NCI-H187 (cell line): Measurements from ENCODE around the gene OSER1.
"Not testable (repeated sequence)": the region's sequence is repeated elsewhere in the genome, so short reads cannot be mapped to it uniquely, and the experiment has no call there.

Source experiments
- DNase-seq, 2 experiments: peaks; one replicate each; lab custom pipeline; 2025; lab: John Stamatoyannopoulos, UW

OSER1 gene

DNA sequence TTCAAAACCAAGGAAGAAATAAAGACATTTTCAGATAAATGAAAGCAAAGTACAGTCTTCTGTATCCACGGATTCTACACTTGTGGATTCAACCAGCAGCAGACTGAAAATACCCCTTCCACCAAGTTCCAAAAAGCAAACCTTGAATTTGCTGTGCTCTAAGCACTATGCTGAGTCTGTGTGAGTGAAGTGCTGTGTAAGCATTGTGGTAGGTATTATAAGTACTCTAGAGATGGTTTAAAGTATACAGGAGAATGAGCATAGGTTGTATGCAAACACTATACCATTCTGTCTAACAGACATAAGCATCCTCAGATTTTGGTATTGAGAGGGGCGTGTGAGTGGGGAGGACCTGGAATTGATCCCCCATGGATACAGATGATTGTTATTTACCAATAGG lies 9.6 kb downstream of the OSER1 start:
- DNase-seq: no peak

DNA sequence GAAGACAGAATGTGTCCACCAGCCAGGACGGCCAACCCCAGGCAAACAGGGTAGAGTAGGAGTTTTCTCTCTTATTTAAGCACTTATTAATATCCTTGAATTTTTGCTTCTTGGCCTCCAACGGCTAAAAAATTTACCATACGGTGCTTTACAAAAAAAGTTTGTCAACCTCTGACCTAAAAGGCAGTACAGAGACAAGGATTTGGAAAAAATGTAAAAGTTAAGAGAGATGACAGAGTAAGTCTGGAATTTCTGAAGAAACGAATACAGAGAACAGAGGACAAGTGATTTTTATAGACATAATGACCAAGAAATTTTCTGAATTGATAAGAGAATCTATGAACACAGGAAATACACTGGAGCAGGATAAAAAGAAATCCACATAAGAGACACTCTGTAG lies 10.2 kb downstream of the OSER1 start:
- no peak for DNase-seq

- DNase-seq: no peak
Observed at GRCh38 chr20:44199877-44200276, 10.7 kb downstream of the OSER1 start.

- no peak for DNase-seq
Observed at GRCh38 chr20:44198872-44199271, 11.7 kb downstream of the OSER1 start.

DNA sequence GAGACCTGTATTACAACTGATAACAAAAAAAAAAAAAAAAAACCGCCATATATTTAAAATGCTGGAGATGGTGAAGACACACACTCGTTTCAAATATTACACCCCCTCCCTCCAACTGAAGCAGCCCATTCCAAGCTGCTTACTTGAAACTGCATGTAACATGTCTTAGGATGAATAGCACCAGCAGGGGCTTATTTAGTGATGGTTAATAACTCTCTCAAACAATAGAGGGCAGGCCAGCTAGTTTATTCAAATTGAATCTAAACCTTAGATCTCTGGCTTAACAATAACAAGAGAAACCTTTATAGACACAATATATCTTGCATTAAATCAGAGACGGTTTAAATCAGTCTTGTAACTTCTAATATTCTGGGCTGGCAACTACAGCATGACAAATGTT lies 14.3 kb downstream of the OSER1 start:
- no peak for DNase-seq

DNA sequence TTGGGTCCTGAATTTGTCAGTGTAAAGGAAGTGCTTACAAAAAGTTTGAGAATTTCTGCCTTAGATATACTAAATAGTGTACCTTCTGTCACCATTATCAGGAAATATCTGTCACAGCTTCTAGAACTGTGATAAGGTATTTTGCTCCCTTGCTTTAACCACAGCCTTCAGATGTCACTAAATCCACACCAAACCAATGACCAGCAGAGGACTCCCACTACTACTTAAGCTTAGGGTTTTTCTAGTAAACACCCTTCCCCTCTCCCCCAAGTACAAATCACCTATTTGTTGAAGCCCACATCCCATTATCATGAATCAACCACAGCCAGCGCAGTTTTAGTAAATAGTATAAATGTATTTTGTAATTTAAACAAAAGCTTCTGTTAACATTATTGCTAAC lies 15.0 kb downstream of the OSER1 start:
- DNase-seq: no peak

GRCh38 chr20:44193801-44194200 lies 16.8 kb downstream of the OSER1 start:
- no peak for DNase-seq

DNA sequence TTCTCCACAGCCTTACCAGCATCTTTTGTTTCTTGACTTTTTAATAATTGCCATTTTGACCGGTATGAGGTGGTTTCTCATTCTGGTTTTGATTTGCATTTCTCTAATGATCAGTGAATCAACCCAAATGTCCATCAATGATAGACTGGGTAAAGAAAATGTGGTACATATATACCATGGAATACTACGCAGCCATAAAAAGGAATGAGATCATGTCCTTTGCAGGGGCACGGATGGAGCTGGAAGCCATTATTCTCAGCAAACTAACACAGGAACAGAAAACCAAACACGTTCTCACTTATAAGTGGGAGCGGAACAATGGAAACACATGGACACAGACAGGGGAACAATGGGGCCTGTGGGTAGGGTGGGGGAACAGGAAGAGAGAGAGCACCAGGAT lies 18.9 kb downstream of the OSER1 start:
- not testable (repeated sequence) for DNase-seq

- DNase-seq: not testable (repeated sequence)
Observed at GRCh38 chr20:44190197-44190852, 20.2 kb downstream of the OSER1 start.

DNA sequence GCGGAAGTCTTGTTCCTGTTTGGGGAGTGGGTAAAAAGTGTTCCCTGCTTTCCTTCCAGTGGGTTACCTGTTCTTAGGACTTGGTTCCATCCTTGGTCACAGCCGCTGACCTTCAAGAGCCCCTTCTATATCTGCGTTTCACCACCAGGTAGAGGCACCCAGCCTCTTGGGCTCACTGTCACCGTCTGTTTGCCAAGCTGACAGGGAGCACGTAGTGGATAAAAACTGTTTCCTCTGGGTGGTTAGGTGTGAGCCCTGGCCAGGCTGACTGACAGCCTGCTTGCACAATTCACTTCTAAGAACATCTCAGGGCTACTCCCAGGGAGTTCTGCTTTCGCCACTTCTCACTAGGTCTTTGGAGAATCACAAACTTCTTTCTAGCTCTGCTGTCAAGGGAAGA lies 21.8 kb downstream of the OSER1 start:
- DNase-seq: no peak

- no peak for DNase-seq
Observed at GRCh38 chr20:44187772-44188709, 22.5 kb downstream of the OSER1 start.

DNA sequence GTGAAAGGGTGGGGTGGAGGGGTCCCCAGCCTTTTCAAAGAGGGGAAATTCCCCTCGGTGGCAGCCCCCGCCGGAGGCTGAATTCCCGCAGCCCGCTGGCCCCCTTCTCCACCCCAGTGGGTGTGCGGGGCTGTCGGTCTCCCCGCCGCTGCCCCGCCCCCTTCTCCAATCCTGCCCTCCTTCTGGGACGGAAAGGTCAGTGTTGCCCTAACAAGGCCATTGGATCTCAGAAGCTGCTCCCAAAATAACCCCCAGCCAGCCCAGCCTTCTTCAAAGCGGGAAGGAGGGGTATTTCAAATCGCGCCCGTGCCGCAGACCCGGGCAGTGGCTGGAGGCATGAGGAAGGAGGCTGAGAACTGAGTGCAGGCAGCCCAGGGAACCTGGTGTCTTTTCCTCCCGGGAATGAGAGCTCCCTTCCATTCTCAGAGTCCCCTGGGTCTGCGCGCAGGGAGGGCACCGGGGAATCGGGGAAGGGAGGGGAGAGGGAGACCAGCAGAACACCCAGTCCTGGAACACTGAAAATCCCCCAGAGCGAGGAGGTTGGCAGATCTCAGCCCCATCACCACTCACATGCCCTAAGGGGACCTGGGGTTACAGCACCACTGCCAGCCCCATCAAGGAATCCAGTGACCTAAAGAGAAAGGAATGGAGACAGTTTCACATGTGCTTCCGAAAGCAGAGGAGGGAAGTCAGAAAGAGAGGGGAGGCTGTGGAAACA lies 23.4 kb downstream of the OSER1 start, which contains the start of gene JPH2:
Gene JPH2, minus strand, starts transcription at position 135 of the 718 bp plus-strand sequence. CDS start 483 bp downstream, outside the sequence.
- DNase-seq: no peak

GRCh38 chr20:44186674-44187053 lies 23.9 kb downstream of the OSER1 start:
- no peak for DNase-seq

- DNase-seq: no peak
Observed at GRCh38 chr20:44186201-44186600, 24.4 kb downstream of the OSER1 start.

DNA sequence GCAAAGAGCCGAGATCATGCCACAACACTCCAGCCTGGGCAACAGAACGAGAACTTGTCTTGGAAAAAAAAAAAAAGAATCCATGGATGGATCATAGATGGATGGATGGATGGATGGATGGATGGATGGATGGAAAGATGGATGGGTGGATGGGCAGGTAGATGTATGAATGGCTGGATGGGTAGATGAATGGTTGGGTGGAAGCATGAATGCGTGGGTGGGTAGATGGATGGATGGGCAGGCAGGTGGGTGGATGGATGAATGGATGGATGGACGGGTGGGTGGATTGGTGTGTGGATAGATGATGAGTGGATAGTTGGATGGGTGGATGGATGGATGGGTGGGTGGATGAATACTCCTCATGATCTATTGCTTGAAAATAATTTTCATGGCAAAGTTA lies 25.0 kb downstream of the OSER1 start:
- DNase-seq: no peak

- DNase-seq: no peak
Observed at GRCh38 chr20:44183282-44183681, 27.3 kb downstream of the OSER1 start.

GRCh38 chr20:44182863-44183262 lies 27.7 kb downstream of the OSER1 start:
- no peak for DNase-seq

- DNase-seq: no peak
Observed at GRCh38 chr20:44182135-44182765, 28.3 kb downstream of the OSER1 start.

DNA sequence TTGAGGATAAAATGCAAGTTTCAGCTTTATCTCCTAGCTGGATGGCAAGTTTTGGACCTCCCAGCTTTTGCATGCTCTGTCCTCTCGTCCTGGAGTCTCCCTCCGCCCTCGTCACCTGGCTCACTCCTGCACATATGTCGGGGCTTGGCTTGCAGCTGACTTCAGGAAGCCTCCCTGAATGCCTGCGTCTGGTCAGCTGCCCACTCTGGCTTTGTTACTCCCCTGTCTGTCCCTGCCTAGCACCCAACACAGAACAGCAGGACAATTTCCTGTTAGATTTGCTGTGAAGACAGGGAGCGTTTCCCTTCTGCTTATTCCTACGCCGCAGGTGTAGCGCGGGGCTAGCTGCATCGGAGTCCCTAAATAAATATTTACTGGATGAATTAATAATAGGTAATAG lies 29.0 kb downstream of the OSER1 start:
- no peak for DNase-seq

DNA sequence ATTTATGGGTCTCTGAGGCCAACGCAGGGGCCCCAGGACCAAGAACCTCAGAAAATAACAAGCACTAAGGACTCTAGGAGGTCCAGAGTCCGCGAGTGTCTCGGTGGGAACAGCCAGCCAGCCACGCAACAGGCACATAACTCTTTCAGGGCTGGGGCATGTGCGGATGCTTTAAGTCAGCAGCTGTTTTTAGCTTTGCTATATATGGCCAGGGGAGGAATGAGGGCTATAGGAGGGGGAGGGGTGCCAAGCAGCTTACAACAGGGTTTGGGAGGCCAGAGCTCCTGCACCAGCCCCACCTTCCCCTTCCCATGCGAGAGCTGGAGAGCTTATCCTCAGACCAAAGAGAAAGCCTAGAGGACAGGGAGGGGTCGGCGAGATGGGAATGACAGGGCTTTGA lies 29.8 kb downstream of the OSER1 start:
- DNase-seq: no peak

DNA sequence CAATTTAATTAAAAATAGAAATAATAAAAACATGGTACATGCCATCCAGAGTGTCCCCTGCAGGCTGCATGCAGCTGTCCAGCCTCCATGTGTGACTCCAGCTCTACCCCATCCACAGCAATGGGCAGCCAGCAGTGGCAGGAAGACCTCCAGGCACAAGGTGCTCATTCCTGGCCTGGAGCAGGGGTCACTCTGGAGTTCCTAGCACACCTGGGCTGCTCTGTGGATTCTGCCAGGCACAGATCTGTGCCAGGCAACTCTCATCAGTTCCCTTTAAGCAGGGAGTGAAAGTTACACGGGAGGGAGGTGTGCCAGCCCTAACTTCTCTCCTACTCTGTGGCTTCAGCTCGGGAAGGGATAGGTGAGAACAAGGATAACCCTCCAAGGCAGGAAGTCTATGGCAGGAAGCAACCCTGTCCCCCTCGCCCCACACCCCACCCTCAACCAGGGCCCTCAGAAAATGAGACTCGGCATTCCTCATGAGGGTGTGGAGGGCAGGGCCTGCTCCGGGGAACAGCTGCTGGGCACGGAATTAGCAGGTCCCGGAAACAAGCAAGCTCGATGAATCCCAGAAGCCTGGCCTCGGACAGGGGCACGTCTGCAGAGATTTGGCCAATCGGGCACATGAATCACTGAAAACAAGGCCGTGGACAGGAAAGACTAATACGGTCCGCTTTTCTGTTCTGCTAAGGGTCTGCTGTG lies 33.6 kb downstream of the OSER1 start:
- DNase-seq: no peak
